Activated CD4-positive, alpha-beta T cell treated with anti-CD3 and anti-CD28 coated beads, Interleukin-2, amount 10 ng/mL, durations not matched to agents 24 days and 14 days (primary cell): Measurements from ENCODE around the gene SMARCC2. TPM values are rescaled to one million over a fixed set of nuclear protein-coding genes. Genes with fewer than 3 reads are reported as not detected.
"Not testable (repeated sequence)": the region's sequence is repeated elsewhere in the genome, so short reads cannot be mapped to it uniquely, and the experiment has no call there.

Source experiments
- DNase-seq: peaks from one replicate; pipeline ENCODE4 v3.0.0; 2022
- H3K27ac Mint-ChIP-seq: one replicate; pipeline ENCODE4 v1.8.0; 2022; ENCODE audit warnings: mild to moderate bottlenecking, mixed read lengths
- H3K27me3 Mint-ChIP-seq: one replicate; pipeline ENCODE4 v1.8.0; 2022; ENCODE audit warnings: mixed read lengths
- H3K36me3 Mint-ChIP-seq: one replicate; pipeline ENCODE4 v1.8.0; 2022; ENCODE audit warnings: low read depth, mild to moderate bottlenecking, mixed read lengths
- H3K4me1 Mint-ChIP-seq: one replicate; pipeline ENCODE4 v1.8.0; 2021; ENCODE audit warnings: mixed read lengths
- H3K4me3 Mint-ChIP-seq: one replicate; pipeline ENCODE4 v1.8.0; 2022; ENCODE audit warnings: mild to moderate bottlenecking, moderate library complexity, mixed read lengths
- H3K9me3 Mint-ChIP-seq: one replicate; pipeline ENCODE4 v1.8.0; 2021; ENCODE audit warnings: mixed read lengths
- intact Hi-C: fragments of 100-400 bp; cut with micrococcal nuclease; formaldehyde crosslinking; loops from one replicate; pipeline ENCODE4 v1.15.1; 2023
- total RNA-seq: library from RNA; stranded (reverse); gene quantifications from 2 replicates; pipeline ENCODE4 v1.2.3, GENCODE V29; 2022

The SMARCC2 gene
- total RNA-seq, 1 donor from 2014 or later, result 130 TPM

- intact Hi-C loops, result loop anchor here (1.0 kb wide), 1 partner anchor 39 kb away; the partner anchor contains the start of gene ZC3H10
- no peaks in the 10 kb centered on the region for H3K9me3 Mint-ChIP-seq
- H3K4me3 Mint-ChIP-seq, result peak overlapping the region; percentile 100
- H3K27me3 Mint-ChIP-seq, result no peaks in the 10 kb centered on the region
- peaks cover 47% of the 10 kb centered on the region for H3K4me1 Mint-ChIP-seq
- peak overlapping the region; percentile 94 for H3K27ac Mint-ChIP-seq
- peak; percentile 87 for DNase-seq
- H3K36me3 Mint-ChIP-seq, result peaks cover 52% of the 10 kb centered on the region
Observed at GRCh38 chr12:56157201-56158028, 31.9 kb downstream of the SMARCC2 start.

- H3K4me3 Mint-ChIP-seq, result peak overlapping the region; percentile 100
- intact Hi-C loops, H3K9me3 Mint-ChIP-seq: not testable (repeated sequence)
Observed at GRCh38 chr12:56156464-56157200, 32.7 kb downstream of the SMARCC2 start.

GRCh38 chr12:56155256-56155845 lies 33.9 kb downstream of the SMARCC2 start:
- peak overlapping the region; percentile 44 for H3K4me3 Mint-ChIP-seq

More at GRCh38 chr12:56156464-56157200, 32.7 kb downstream of the SMARCC2 start:
- peak; percentile 54 for DNase-seq
- peaks cover 45% of the 10 kb centered on the region for H3K36me3 Mint-ChIP-seq
- not testable (repeated sequence) for H3K27me3 Mint-ChIP-seq
- peaks cover 51% of the 10 kb centered on the region for H3K4me1 Mint-ChIP-seq
- H3K27ac Mint-ChIP-seq, result peak overlapping the region; percentile 94

GRCh38 chr12:56154818-56155217 lies 34.5 kb downstream of the SMARCC2 start:
- intact Hi-C loops, result no loop called here
- Mint-ChIP-seq H3K4me3 (peak overlapping the region; percentile 5), H3K27me3 (no peaks in the 10 kb centered on the region)

More at GRCh38 chr12:56155256-56155845, 33.9 kb downstream of the SMARCC2 start:
- Mint-ChIP-seq H3K27me3 (no peaks in the 10 kb centered on the region), H3K36me3 (peaks cover 34% of the 10 kb centered on the region), H3K9me3 (no peaks in the 10 kb centered on the region), H3K27ac (peak overlapping the region; percentile 67), H3K4me1 (peaks cover 49% of the 10 kb centered on the region)
- intact Hi-C loops, result no loop called here
- DNase-seq, result peak; percentile 57

GRCh38 chr12:56154246-56154771 lies 35.0 kb downstream of the SMARCC2 start:
- peaks cover 44% of the 10 kb centered on the region for H3K4me1 Mint-ChIP-seq
- intact Hi-C loops, result no loop called here
- H3K4me3 Mint-ChIP-seq, result no peak overlapping the region
- H3K27ac Mint-ChIP-seq, result no peak overlapping the region
- peak; percentile 60 for DNase-seq
- no peaks in the 10 kb centered on the region for H3K27me3 Mint-ChIP-seq
- no peaks in the 10 kb centered on the region for H3K9me3 Mint-ChIP-seq
- peaks cover 28% of the 10 kb centered on the region for H3K36me3 Mint-ChIP-seq

More at GRCh38 chr12:56154818-56155217, 34.5 kb downstream of the SMARCC2 start:
- Mint-ChIP-seq H3K27ac (no peak overlapping the region), H3K9me3 (no peaks in the 10 kb centered on the region), H3K4me1 (peaks cover 46% of the 10 kb centered on the region), H3K36me3 (peaks cover 30% of the 10 kb centered on the region)
- DNase-seq, result peak; percentile 57

GRCh38 chr12:56153678-56154065 lies 35.6 kb downstream of the SMARCC2 start:
- H3K9me3 Mint-ChIP-seq, result no peaks in the 10 kb centered on the region
- DNase-seq, result peak; percentile 63
- H3K36me3 Mint-ChIP-seq, result peaks cover 23% of the 10 kb centered on the region
- H3K27ac Mint-ChIP-seq, result peak overlapping the region; percentile 98
- peaks cover 39% of the 10 kb centered on the region for H3K4me1 Mint-ChIP-seq
- peak overlapping the region; percentile 88 for H3K4me3 Mint-ChIP-seq
- H3K27me3 Mint-ChIP-seq, result no peaks in the 10 kb centered on the region
- intact Hi-C loops, result loop anchor here (2.0 kb wide), 2 partner anchors 35 to 69 kb away; partner anchors contain the start of gene SMARCC2

GRCh38 chr12:56152756-56153677 lies 36.3 kb downstream of the SMARCC2 start:
- peak; percentile 66 for DNase-seq
- H3K27ac Mint-ChIP-seq, result peak overlapping the region; percentile 98
- H3K9me3 Mint-ChIP-seq, result no peaks in the 10 kb centered on the region
- peaks cover 20% of the 10 kb centered on the region for H3K36me3 Mint-ChIP-seq
- H3K4me3 Mint-ChIP-seq, result peak overlapping the region; percentile 88
- intact Hi-C loops, result loop anchor here (1.0 to 2.0 kb wide), 6 partner anchors 7 to 70 kb away; partner anchors contain the start of genes PA2G4, SMARCC2 and ZC3H10
- no peaks in the 10 kb centered on the region for H3K27me3 Mint-ChIP-seq
- peaks cover 39% of the 10 kb centered on the region for H3K4me1 Mint-ChIP-seq

GRCh38 chr12:56152132-56152755 lies 37.0 kb downstream of the SMARCC2 start, which contains the start of gene MYL6B:
TSS of gene MYL6B (plus strand) at chr12:56152587. CDS start at chr12:56153919, 1,332 bp downstream.
- peak within 1 kb of the TSS; percentile 98 for H3K27ac Mint-ChIP-seq
- intact Hi-C loops, result loop anchor here (1.0 to 2.0 kb wide), 6 partner anchors 8 to 71 kb away; partner anchors contain the start of genes PA2G4, SMARCC2 and ZC3H10
- no peaks in the 10 kb centered on the region for H3K27me3 Mint-ChIP-seq
- peaks cover 36% of the 10 kb centered on the region for H3K4me1 Mint-ChIP-seq
- DNase-seq, result peak; percentile 98
- peak within 1 kb of the TSS; percentile 88 for H3K4me3 Mint-ChIP-seq
- H3K9me3 Mint-ChIP-seq, result no peaks in the 10 kb centered on the region
- peaks cover 18% of the 10 kb centered on the region for H3K36me3 Mint-ChIP-seq

- Mint-ChIP-seq H3K36me3 (peaks cover 17% of the 10 kb centered on the region), H3K4me3 (peak overlapping the region; percentile 88), H3K4me1 (peaks cover 34% of the 10 kb centered on the region), H3K27ac (peak overlapping the region; percentile 98), H3K9me3 (no peaks in the 10 kb centered on the region), H3K27me3 (no peaks in the 10 kb centered on the region)
- DNase-seq, result peak; percentile 90
- intact Hi-C loops, result loop anchor here (1.0 to 2.0 kb wide), 6 partner anchors 9 to 71 kb away; partner anchors contain the start of genes PA2G4, SMARCC2 and ZC3H10
Observed at GRCh38 chr12:56151672-56152131, 37.6 kb downstream of the SMARCC2 start.

GRCh38 chr12:56150563-56150962 lies 38.7 kb downstream of the SMARCC2 start:
- H3K4me1 Mint-ChIP-seq, result peaks cover 32% of the 10 kb centered on the region
- no peak for DNase-seq
- no peaks in the 10 kb centered on the region for H3K9me3 Mint-ChIP-seq
- intact Hi-C loops, result no loop called here
- peaks cover 15% of the 10 kb centered on the region for H3K36me3 Mint-ChIP-seq
- H3K27me3 Mint-ChIP-seq, result no peaks in the 10 kb centered on the region
- H3K4me3 Mint-ChIP-seq, result peak overlapping the region; percentile 88
- H3K27ac Mint-ChIP-seq, result peak overlapping the region; percentile 98

GRCh38 chr12:56146492-56147460 lies 42.5 kb downstream of the SMARCC2 start:
- Mint-ChIP-seq H3K27me3 (no peaks in the 10 kb centered on the region), H3K4me3 (no peak overlapping the region), H3K9me3 (no peaks in the 10 kb centered on the region), H3K36me3 (peaks cover 38% of the 10 kb centered on the region), H3K4me1 (peaks cover 27% of the 10 kb centered on the region), H3K27ac (peak overlapping the region; percentile 15)
- no peak for DNase-seq
- intact Hi-C loops, result no loop called here
